PC-9 (cell line): ENCODE results near the gene NCAM2. TPM values are rescaled to one million over a fixed set of nuclear protein-coding genes. Genes with fewer than 3 reads are reported as not detected.

ENCODE experiments used
- BruUV-seq: library from RNA; stranded (reverse); fragments of 400-500 nt; replicated peaks from 2 replicates; lab custom pipeline; 2021; lab: Mats Ljungman, UMichigan
- CTCF ChIA-PET: fragments of 300-600 bp; sonication (Branson Sonifier 250); formaldehyde crosslinking; loops from one replicate; lab custom pipeline; 2022; ENCODE audit warnings: antibody characterized with exemption; lab: Charles Lee
- POLR2A ChIA-PET: fragments of 300-600 bp; sonication (Branson Sonifier 250); formaldehyde crosslinking; loops from one replicate; lab custom pipeline; 2022; ENCODE audit warnings: antibody characterized with exemption; ENCODE audit not compliant: unreplicated experiment; lab: Charles Lee
- DNase-seq, 2 experiments: peaks; one replicate each; pipeline versions ENCODE4 v3.0.0 to v3.0.0-alpha.2; 2015 to 2022; ENCODE audit warnings: mixed read lengths in 1 of 2
- H2AFZ ChIP-seq: fragments of 200-600 bp; sonication (generic); 2 replicates; pipeline ENCODE4 v1.8.1; 2017; ENCODE audit warnings: antibody characterized with exemption
- H3F3A ChIP-seq: fragments of 200-600 bp; sonication (generic); 2 replicates; pipeline ENCODE4 v1.8.1; 2017; ENCODE audit warnings: antibody characterized with exemption, mild to moderate bottlenecking, low read depth; ENCODE audit not compliant: insufficient read depth
- H3K27ac ChIP-seq: fragments of 200-600 bp; sonication (generic); 2 replicates; pipeline ENCODE4 v1.6.1; 2016; ENCODE audit warnings: mixed run types
- H3K27me3 ChIP-seq: fragments of 200-600 bp; sonication (generic); 2 replicates; pipeline ENCODE4 v1.6.1; 2016; ENCODE audit warnings: low read depth, mixed run types; ENCODE audit not compliant: insufficient read depth
- H3K36me3 ChIP-seq: fragments of 200-600 bp; sonication (generic); 2 replicates; pipeline ENCODE4 v1.6.1; 2016; ENCODE audit warnings: low read depth, mixed run types
- H3K4me1 ChIP-seq: fragments of 200-600 bp; sonication (generic); replicated peaks from 2 replicates; pipeline ENCODE4 v1.6.1; 2016; ENCODE audit warnings: mixed run types; ENCODE audit not compliant: insufficient read depth
- H3K4me2 ChIP-seq: fragments of 200-600 bp; sonication (generic); 2 replicates; pipeline ENCODE4 v1.6.1; 2017; ENCODE audit warnings: mixed run types
- H3K4me3 ChIP-seq: fragments of 200-600 bp; sonication (generic); 2 replicates; pipeline ENCODE4 v1.6.1; 2016; ENCODE audit warnings: mixed run types
- H3K79me2 ChIP-seq: fragments of 200-600 bp; sonication (generic); 2 replicates; pipeline ENCODE4 v1.6.1; 2017; ENCODE audit warnings: low read depth, mixed run types
- H3K9me2 ChIP-seq: fragments of 200-600 bp; sonication (generic); 2 replicates; pipeline ENCODE4 v1.8.1; 2017; ENCODE audit warnings: mild to moderate bottlenecking; ENCODE audit not compliant: insufficient read depth
- H3K9me3 ChIP-seq: fragments of 200-600 bp; sonication (generic); 2 replicates; pipeline ENCODE4 v1.8.1; 2016; ENCODE audit warnings: low read depth; ENCODE audit not compliant: insufficient read depth
- H4K20me1 ChIP-seq: fragments of 200-600 bp; sonication (generic); 2 replicates; pipeline ENCODE4 v1.8.1; 2017; ENCODE audit not compliant: insufficient read depth
- CTCF ChIP-seq: fragments of 200-600 bp; sonication (generic); conservative IDR thresholded peaks from 2 replicates; pipeline ENCODE4 v1.6.1; 2017; ENCODE audit warnings: mixed run types, antibody characterized with exemption, mild to moderate bottlenecking, moderate library complexity
- EZH2 ChIP-seq: fragments of 200-600 bp; sonication (generic); IDR thresholded peaks from 2 replicates; pipeline ENCODE4 v1.8.0; 2017; ENCODE audit warnings: antibody characterized with exemption, low read depth
- intact Hi-C: fragments of 100-400 bp; cut with micrococcal nuclease; formaldehyde crosslinking; loops from one replicate; pipeline ENCODE4 v1.10.0; 2022; ENCODE audit not compliant: unreplicated experiment
- total RNA-seq: library from RNA; stranded (reverse); gene quantifications from 2 replicates; pipeline ENCODE4 v1.2.3, GENCODE V29; 2021

Gene NCAM2
- total RNA-seq, 1 experiment from 2014 or later: not detected

- H3K79me2 ChIP-seq: no peaks in the 10 kb centered on the region
- H3F3A ChIP-seq: no peaks in the 10 kb centered on the region
- no peaks in the 10 kb centered on the region for H4K20me1 ChIP-seq
- intact Hi-C loops: no loop called here
- no peak overlapping the region for H3K27ac ChIP-seq
- H3K9me3 ChIP-seq: no peaks in the 10 kb centered on the region
- H3K9me2 ChIP-seq: no peaks in the 10 kb centered on the region
- no TSS peak for BruUV-seq
- no peak overlapping the region for H2AFZ ChIP-seq
- no peak for DNase-seq
- H3K4me2 ChIP-seq: no peak overlapping the region
- ChIA-PET CTCF (no interaction called here), POLR2A (no interaction called here)
- no peaks in the 10 kb centered on the region for H3K4me1 ChIP-seq
- no peak overlapping the region for H3K4me3 ChIP-seq
- no peak for TF ChIP-seq CTCF
- no peak for TF ChIP-seq EZH2
- H3K36me3 ChIP-seq: no peaks in the 10 kb centered on the region
- H3K27me3 ChIP-seq: no peaks in the 10 kb centered on the region
Measured at GRCh38 chr21:21046063-21046462, 47.9 kb downstream of the NCAM2 start.

GRCh38 chr21:21051109-21052055 is 53.2 kb downstream of the NCAM2 start:
- DNase-seq: no peak
- intact Hi-C loops: no loop called here
- Histone ChIP-seq H3K4me2 (no peak overlapping the region), H4K20me1 (no peaks in the 10 kb centered on the region), H3K79me2 (no peaks in the 10 kb centered on the region), H3K36me3 (no peaks in the 10 kb centered on the region), H3K4me1 (no peaks in the 10 kb centered on the region), H3K9me2 (no peaks in the 10 kb centered on the region), H3K27ac (no peak overlapping the region), H3K27me3 (no peaks in the 10 kb centered on the region), H3K4me3 (no peak overlapping the region), H3K9me3 (no peaks in the 10 kb centered on the region), H3F3A (no peaks in the 10 kb centered on the region), H2AFZ (no peak overlapping the region)
- no peak for TF ChIP-seq CTCF
- TF ChIP-seq EZH2: no peak
- ChIA-PET POLR2A (no interaction called here), CTCF (no interaction called here)
- no TSS peak for BruUV-seq

GRCh38 chr21:21052672-21053071 is 54.5 kb downstream of the NCAM2 start:
- BruUV-seq: no TSS peak
- Histone ChIP-seq H3K9me3 (no peaks in the 10 kb centered on the region), H3K9me2 (no peaks in the 10 kb centered on the region), H2AFZ (no peak overlapping the region), H3K4me1 (no peaks in the 10 kb centered on the region), H3K27ac (no peak overlapping the region), H3K79me2 (no peaks in the 10 kb centered on the region), H3K4me3 (no peak overlapping the region), H3K36me3 (no peaks in the 10 kb centered on the region), H3K27me3 (no peaks in the 10 kb centered on the region), H4K20me1 (no peaks in the 10 kb centered on the region), H3K4me2 (no peak overlapping the region), H3F3A (no peaks in the 10 kb centered on the region)
- POLR2A ChIA-PET: no interaction called here
- CTCF ChIA-PET: no interaction called here
- DNase-seq: no peak
- no peak for TF ChIP-seq EZH2
- no peak for TF ChIP-seq CTCF
- intact Hi-C loops: no loop called here
